Measurements from ENCODE around the gene CKB.

GRCh38 chr14:103569408-103569807 lies 46.8 kb upstream of the CKB start:
- TF ChIP-seq TAF1 (IDR thresholded peaks at IDR 0.05; ENCODE audit: borderline replicate concordance, insufficient read depth, low read length) (no peak), POLR2AphosphoS5 (IDR thresholded peaks at IDR 0.05; ENCODE audit: low read depth, low read length) (no peak), SIN3A (IDR thresholded peaks at IDR 0.05; ENCODE audit: borderline replicate concordance, insufficient read depth, low read length) (no peak), REST (IDR thresholded peaks at IDR 0.05; ENCODE audit: insufficient read depth in 1 of 2, low read depth in 2 of 2, low read length in 2 of 2) (no peak), FOXP2 (optimal IDR thresholded peaks at IDR 0.05; ENCODE audit: borderline replicate concordance, extremely low read depth, extremely low read length, insufficient read depth) (no peak)
